SK-N-SH treated with all-trans-retinoic acid at 6 μM for 48 hours (cell line): ENCODE data around the gene CHRNA9.

Experiments used
- BACH2 ChIP-seq: fragments of 250-450 bp; sonication (Bioruptor Pico); IDR thresholded peaks from 2 replicates; pipeline ENCODE4 v1.9.0; 2021; ENCODE audit warnings: mild to moderate bottlenecking, borderline replicate concordance
- CSDC2 ChIP-seq: fragments of 250-450 bp; sonication (Bioruptor Pico); IDR thresholded peaks from 2 replicates; pipeline ENCODE4 v1.5.0; 2020; ENCODE audit warnings: mild to moderate bottlenecking, moderate library complexity
- GLIS3 ChIP-seq: fragments of 250-450 bp; sonication (Bioruptor Pico); IDR thresholded peaks from 2 replicates; pipeline ENCODE4 v1.5.0; 2020; ENCODE audit warnings: mild to moderate bottlenecking, moderate library complexity
- PATZ1 ChIP-seq: fragments of 250-450 bp; sonication (Bioruptor Pico); IDR thresholded peaks from 2 replicates; pipeline ENCODE4 v1.8.0; 2020; ENCODE audit warnings: mild to moderate bottlenecking, moderate library complexity, borderline replicate concordance
- RARB ChIP-seq: fragments of 250-450 bp; sonication (Bioruptor Pico); IDR thresholded peaks from 2 replicates; pipeline ENCODE4 v1.8.0; 2021; ENCODE audit warnings: mild to moderate bottlenecking, moderate library complexity
- SNAI2 ChIP-seq: fragments of 250-450 bp; sonication (Bioruptor Pico); IDR thresholded peaks from 2 replicates; pipeline ENCODE4 v1.5.0; 2020; ENCODE audit warnings: mild to moderate bottlenecking, moderate library complexity
- TOX ChIP-seq: fragments of 250-450 bp; sonication (Bioruptor Pico); IDR thresholded peaks from 2 replicates; pipeline ENCODE4 v1.8.0; 2021; ENCODE audit warnings: mild to moderate bottlenecking, moderate library complexity, borderline replicate concordance
- ZFP3 ChIP-seq: fragments of 250-450 bp; sonication (Bioruptor Pico); IDR thresholded peaks from 2 replicates; pipeline ENCODE4 v1.5.0; 2020; ENCODE audit warnings: mild to moderate bottlenecking, moderate library complexity
- ZFP30 ChIP-seq: fragments of 450-650 bp; formaldehyde crosslinking; IDR thresholded peaks from 2 replicates; pipeline ENCODE4 v1.5.0; 2022; ENCODE audit warnings: mild to moderate bottlenecking, moderate library complexity
- ZNF70 ChIP-seq: fragments of 450-650 bp; formaldehyde crosslinking; IDR thresholded peaks from 2 replicates; pipeline ENCODE4 v1.5.0; 2020; ENCODE audit warnings: mild to moderate bottlenecking, moderate library complexity
- TF ChIP-seq, protein P1 (sequence below): fragments of 250-450 bp; sonication (Bioruptor Pico); IDR thresholded peaks from 2 replicates; pipeline ENCODE4 v1.8.0; 2021; ENCODE audit warnings: low read depth, mild to moderate bottlenecking, moderate library complexity, borderline replicate concordance
- TF ChIP-seq, protein P2 (sequence below): fragments of 250-450 bp; sonication (Bioruptor Pico); IDR thresholded peaks from 2 replicates; pipeline ENCODE4 v1.5.1; 2020; ENCODE audit warnings: low read depth, mild to moderate bottlenecking, moderate library complexity
- TF ChIP-seq, protein P3 (sequence below): fragments of 250-450 bp; sonication (Bioruptor Pico); IDR thresholded peaks from 2 replicates; pipeline ENCODE4 v1.5.1; 2021; ENCODE audit warnings: mild to moderate bottlenecking, moderate library complexity
- TF ChIP-seq, protein P4 (sequence below): fragments of 250-450 bp; sonication (Bioruptor Pico); IDR thresholded peaks from 2 replicates; pipeline ENCODE4 v1.5.0; 2020; ENCODE audit warnings: mild to moderate bottlenecking, moderate library complexity

GRCh38 chr4:40401096-40401495 lies 66.0 kb downstream of the CHRNA9 start:
- TF ChIP-seq BACH2 (CRISPR knock-in tag) (no peak), TOX (no peak), ZFP3 (no peak), CSDC2 (CRISPR knock-in tag) (no peak), ZFP30 (no peak), RARB (CRISPR knock-in tag) (no peak), PATZ1 (CRISPR knock-in tag) (no peak), SNAI2 (CRISPR knock-in tag) (no peak), ZNF70 (no peak), GLIS3 (no peak)
- TF ChIP-seq, protein P1, sequence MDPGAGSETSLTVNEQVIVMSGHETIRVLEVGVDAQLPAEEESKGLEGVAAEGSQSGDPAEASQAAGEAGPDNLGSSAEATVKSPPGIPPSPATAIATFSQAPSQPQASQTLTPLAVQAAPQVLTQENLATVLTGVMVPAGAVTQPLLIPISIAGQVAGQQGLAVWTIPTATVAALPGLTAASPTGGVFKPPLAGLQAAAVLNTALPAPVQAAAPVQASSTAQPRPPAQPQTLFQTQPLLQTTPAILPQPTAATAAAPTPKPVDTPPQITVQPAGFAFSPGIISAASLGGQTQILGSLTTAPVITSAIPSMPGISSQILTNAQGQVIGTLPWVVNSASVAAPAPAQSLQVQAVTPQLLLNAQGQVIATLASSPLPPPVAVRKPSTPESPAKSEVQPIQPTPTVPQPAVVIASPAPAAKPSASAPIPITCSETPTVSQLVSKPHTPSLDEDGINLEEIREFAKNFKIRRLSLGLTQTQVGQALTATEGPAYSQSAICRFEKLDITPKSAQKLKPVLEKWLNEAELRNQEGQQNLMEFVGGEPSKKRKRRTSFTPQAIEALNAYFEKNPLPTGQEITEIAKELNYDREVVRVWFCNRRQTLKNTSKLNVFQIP (CRISPR knock-in tag) = no peak
- TF ChIP-seq, protein P2, sequence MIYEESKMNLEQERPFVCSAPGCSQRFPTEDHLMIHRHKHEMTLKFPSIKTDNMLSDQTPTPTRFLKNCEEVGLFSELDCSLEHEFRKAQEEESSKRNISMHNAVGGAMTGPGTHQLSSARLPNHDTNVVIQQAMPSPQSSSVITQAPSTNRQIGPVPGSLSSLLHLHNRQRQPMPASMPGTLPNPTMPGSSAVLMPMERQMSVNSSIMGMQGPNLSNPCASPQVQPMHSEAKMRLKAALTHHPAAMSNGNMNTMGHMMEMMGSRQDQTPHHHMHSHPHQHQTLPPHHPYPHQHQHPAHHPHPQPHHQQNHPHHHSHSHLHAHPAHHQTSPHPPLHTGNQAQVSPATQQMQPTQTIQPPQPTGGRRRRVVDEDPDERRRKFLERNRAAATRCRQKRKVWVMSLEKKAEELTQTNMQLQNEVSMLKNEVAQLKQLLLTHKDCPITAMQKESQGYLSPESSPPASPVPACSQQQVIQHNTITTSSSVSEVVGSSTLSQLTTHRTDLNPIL (CRISPR knock-in tag) = no peak
- TF ChIP-seq, protein P3, sequence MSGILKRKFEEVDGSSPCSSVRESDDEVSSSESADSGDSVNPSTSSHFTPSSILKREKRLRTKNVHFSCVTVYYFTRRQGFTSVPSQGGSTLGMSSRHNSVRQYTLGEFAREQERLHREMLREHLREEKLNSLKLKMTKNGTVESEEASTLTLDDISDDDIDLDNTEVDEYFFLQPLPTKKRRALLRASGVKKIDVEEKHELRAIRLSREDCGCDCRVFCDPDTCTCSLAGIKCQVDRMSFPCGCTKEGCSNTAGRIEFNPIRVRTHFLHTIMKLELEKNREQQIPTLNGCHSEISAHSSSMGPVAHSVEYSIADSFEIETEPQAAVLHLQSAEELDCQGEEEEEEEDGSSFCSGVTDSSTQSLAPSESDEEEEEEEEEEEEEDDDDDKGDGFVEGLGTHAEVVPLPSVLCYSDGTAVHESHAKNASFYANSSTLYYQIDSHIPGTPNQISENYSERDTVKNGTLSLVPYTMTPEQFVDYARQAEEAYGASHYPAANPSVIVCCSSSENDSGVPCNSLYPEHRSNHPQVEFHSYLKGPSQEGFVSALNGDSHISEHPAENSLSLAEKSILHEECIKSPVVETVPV (CRISPR knock-in tag) = no peak
- TF ChIP-seq, protein P4, sequence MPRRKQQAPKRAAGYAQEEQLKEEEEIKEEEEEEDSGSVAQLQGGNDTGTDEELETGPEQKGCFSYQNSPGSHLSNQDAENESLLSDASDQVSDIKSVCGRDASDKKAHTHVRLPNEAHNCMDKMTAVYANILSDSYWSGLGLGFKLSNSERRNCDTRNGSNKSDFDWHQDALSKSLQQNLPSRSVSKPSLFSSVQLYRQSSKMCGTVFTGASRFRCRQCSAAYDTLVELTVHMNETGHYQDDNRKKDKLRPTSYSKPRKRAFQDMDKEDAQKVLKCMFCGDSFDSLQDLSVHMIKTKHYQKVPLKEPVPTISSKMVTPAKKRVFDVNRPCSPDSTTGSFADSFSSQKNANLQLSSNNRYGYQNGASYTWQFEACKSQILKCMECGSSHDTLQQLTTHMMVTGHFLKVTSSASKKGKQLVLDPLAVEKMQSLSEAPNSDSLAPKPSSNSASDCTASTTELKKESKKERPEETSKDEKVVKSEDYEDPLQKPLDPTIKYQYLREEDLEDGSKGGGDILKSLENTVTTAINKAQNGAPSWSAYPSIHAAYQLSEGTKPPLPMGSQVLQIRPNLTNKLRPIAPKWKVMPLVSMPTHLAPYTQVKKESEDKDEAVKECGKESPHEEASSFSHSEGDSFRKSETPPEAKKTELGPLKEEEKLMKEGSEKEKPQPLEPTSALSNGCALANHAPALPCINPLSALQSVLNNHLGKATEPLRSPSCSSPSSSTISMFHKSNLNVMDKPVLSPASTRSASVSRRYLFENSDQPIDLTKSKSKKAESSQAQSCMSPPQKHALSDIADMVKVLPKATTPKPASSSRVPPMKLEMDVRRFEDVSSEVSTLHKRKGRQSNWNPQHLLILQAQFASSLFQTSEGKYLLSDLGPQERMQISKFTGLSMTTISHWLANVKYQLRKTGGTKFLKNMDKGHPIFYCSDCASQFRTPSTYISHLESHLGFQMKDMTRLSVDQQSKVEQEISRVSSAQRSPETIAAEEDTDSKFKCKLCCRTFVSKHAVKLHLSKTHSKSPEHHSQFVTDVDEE = no peak
